NCI-H524 (cell line): ENCODE measurements around the gene CERS4.
"Not testable (repeated sequence)": the region's sequence is repeated elsewhere in the genome, so short reads cannot be mapped to it uniquely, and the experiment has no call there.

Experiments
- DNase-seq, 2 experiments: peaks; one replicate each; lab custom pipeline; 2025; lab: John Stamatoyannopoulos, UW

The CERS4 gene

GRCh38 chr19:8241646-8242045 lies 32.5 kb downstream of the CERS4 start:
- no peak for DNase-seq

- DNase-seq = no peak
Measured at GRCh38 chr19:8242211-8242821, 33.1 kb downstream of the CERS4 start.

- DNase-seq = no peak
Measured at GRCh38 chr19:8243146-8243545, 34.0 kb downstream of the CERS4 start.

GRCh38 chr19:8244442-8244841 lies 35.3 kb downstream of the CERS4 start:
- DNase-seq = no peak

GRCh38 chr19:8245869-8246835 lies 37.0 kb downstream of the CERS4 start:
- no peak for DNase-seq

- DNase-seq = not testable (repeated sequence)
Measured at GRCh38 chr19:8247129-8247890, 38.1 kb downstream of the CERS4 start.

GRCh38 chr19:8248348-8249328 lies 39.5 kb downstream of the CERS4 start:
- no peak for DNase-seq

GRCh38 chr19:8250596-8250995 lies 41.4 kb downstream of the CERS4 start:
- no peak for DNase-seq

- DNase-seq = no peak
Measured at GRCh38 chr19:8251025-8251472, 41.9 kb downstream of the CERS4 start.

GRCh38 chr19:8252922-8253589 lies 43.9 kb downstream of the CERS4 start:
- DNase-seq = peak; percentile 57 to 79

GRCh38 chr19:8253678-8254077 lies 44.5 kb downstream of the CERS4 start:
- no peak for DNase-seq

- no peak for DNase-seq
Measured at GRCh38 chr19:8254286-8255001, 45.3 kb downstream of the CERS4 start.

- DNase-seq = no peak
Measured at GRCh38 chr19:8255426-8256125, 46.4 kb downstream of the CERS4 start.

GRCh38 chr19:8256276-8257051 lies 47.3 kb downstream of the CERS4 start:
- no peak for DNase-seq

GRCh38 chr19:8257052-8257443 lies 47.9 kb downstream of the CERS4 start:
- no peak for DNase-seq

GRCh38 chr19:8259142-8259921 lies 50.2 kb downstream of the CERS4 start:
- DNase-seq = no peak

GRCh38 chr19:8259922-8260247 lies 50.7 kb downstream of the CERS4 start:
- peak; percentile 21 to 60 for DNase-seq

GRCh38 chr19:8261347-8261746 lies 52.2 kb downstream of the CERS4 start:
- no peak for DNase-seq
